GM23338 (cell line): ENCODE data around the gene CHP1. TPM values are rescaled to one million over a fixed set of nuclear protein-coding genes. Genes with fewer than 3 reads are reported as not detected.
A peak's percentile ranks its signal among the peaks of the same experiment; 100 is the strongest.

Experiments
- ATAC-seq: fragments of 200-7000 bp; cut with Tn5 transposase; 3 replicates; pipeline ENCODE4 v1.9.1; 2020
- DNase-seq: peaks from one replicate; pipeline ENCODE4 v3.0.0-alpha.2; 2015; ENCODE audit warnings: low spot score
- H2AFZ ChIP-seq: fragments of 200-600 bp; sonication (generic); 2 replicates; pipeline ENCODE4 v1.8.0; 2016; ENCODE audit warnings: antibody characterized with exemption, mild to moderate bottlenecking, moderate library complexity
- H3F3A ChIP-seq: fragments of 200-600 bp; sonication (generic); replicated peaks from 2 replicates; pipeline ENCODE4 v1.8.0; 2017; ENCODE audit warnings: antibody characterized with exemption, mixed run types, low read depth
- H3K27ac ChIP-seq: fragments of 200-600 bp; sonication (generic); 2 replicates; pipeline ENCODE4 v1.6.1; 2016; ENCODE audit warnings: low read depth
- H3K27me3 ChIP-seq: fragments of 200-600 bp; sonication (generic); 2 replicates; pipeline ENCODE4 v1.8.0; 2016; ENCODE audit warnings: mild to moderate bottlenecking, mixed run types, moderate library complexity; ENCODE audit not compliant: insufficient read depth
- H3K36me3 ChIP-seq: fragments of 200-600 bp; sonication (generic); 2 replicates; pipeline ENCODE4 v1.8.0; 2016; ENCODE audit warnings: mild to moderate bottlenecking; ENCODE audit not compliant: insufficient read depth
- H3K4me1 ChIP-seq: fragments of 200-600 bp; sonication (generic); 2 replicates; pipeline ENCODE4 v1.8.0; 2016; ENCODE audit warnings: mild to moderate bottlenecking, moderate library complexity; ENCODE audit not compliant: insufficient read depth
- H3K4me2 ChIP-seq: fragments of 200-600 bp; sonication (generic); 2 replicates; pipeline ENCODE4 v1.7.1; 2017; ENCODE audit warnings: mixed run types
- H3K4me3 ChIP-seq: fragments of 200-600 bp; sonication (generic); 2 replicates; pipeline ENCODE4 v1.6.1; 2016; ENCODE audit warnings: mixed run types
- H3K79me2 ChIP-seq: fragments of 200-600 bp; sonication (generic); replicated peaks from 2 replicates; pipeline ENCODE4 v1.8.0; 2017; ENCODE audit warnings: mild to moderate bottlenecking; ENCODE audit not compliant: insufficient read depth
- H3K9me2 ChIP-seq: fragments of 200-600 bp; sonication (generic); 2 replicates; pipeline ENCODE4 v1.8.0; 2017; ENCODE audit not compliant: insufficient read depth
- H4K20me1 ChIP-seq: fragments of 200-600 bp; sonication (generic); replicated peaks from 2 replicates; pipeline ENCODE4 v1.8.0; 2017; ENCODE audit warnings: mild to moderate bottlenecking; ENCODE audit not compliant: insufficient read depth
- H3K27ac Mint-ChIP-seq: 2 replicates; pipeline ENCODE4 v1.8.0; 2020; ENCODE audit warnings: inconsistent platforms, mild to moderate bottlenecking, moderate library complexity, mixed read lengths
- H3K27me3 Mint-ChIP-seq: 3 replicates; pipeline ENCODE4 v1.8.0; 2022; ENCODE audit warnings: low read depth, mild to moderate bottlenecking, moderate library complexity, mixed read lengths, inconsistent platforms; ENCODE audit not compliant: insufficient read depth, poor library complexity
- H3K36me3 Mint-ChIP-seq: 3 replicates; pipeline ENCODE4 v1.8.0; 2021; ENCODE audit warnings: low read depth, mild to moderate bottlenecking, inconsistent platforms, moderate library complexity, mixed read lengths
- H3K4me1 Mint-ChIP-seq: 3 replicates; pipeline ENCODE4 v1.8.0; 2020; ENCODE audit warnings: mild to moderate bottlenecking, inconsistent platforms, mixed read lengths
- H3K4me3 Mint-ChIP-seq: 3 replicates; pipeline ENCODE4 v1.8.0; 2021; ENCODE audit warnings: moderate library complexity, mild to moderate bottlenecking, inconsistent platforms, mixed read lengths
- H3K9me3 Mint-ChIP-seq: 3 replicates; pipeline ENCODE4 v1.8.0; 2020; ENCODE audit warnings: moderate library complexity, mild to moderate bottlenecking, inconsistent platforms, mixed read lengths
- CREB1 ChIP-seq: fragments of 250-450 bp; sonication (Bioruptor Pico); IDR thresholded peaks from 2 replicates; pipeline ENCODE4 v1.5.0; 2020; ENCODE audit warnings: low read depth, mild to moderate bottlenecking, moderate library complexity
- CTCF ChIP-seq, 2 experiments: fragments of 200-600 bp in 1 of 2; sonication (generic) in 1 of 2; conservative IDR thresholded peaks; 2 replicates each; pipeline versions ENCODE4 v1.5.1 to v1.6.1; 2016 to 2017; ENCODE audit warnings: antibody characterized with exemption in 2 of 2, low read depth in 2 of 2, mild to moderate bottlenecking in 2 of 2, moderate library complexity in 1 of 2
- ETS1 ChIP-seq: IDR thresholded peaks from 2 replicates; pipeline ENCODE4 v1.6.1; 2016; ENCODE audit warnings: antibody characterized with exemption
- EZH2 ChIP-seq: fragments of 200-600 bp; sonication (generic); IDR thresholded peaks from one replicate; pipeline ENCODE4 v1.8.0; 2017; ENCODE audit warnings: antibody characterized with exemption, mild to moderate bottlenecking, low read depth; ENCODE audit not compliant: unreplicated experiment
- EZH2phosphoT487 ChIP-seq: fragments of 200-600 bp; sonication (generic); IDR thresholded peaks from one replicate; pipeline ENCODE4 v1.8.1; 2018; ENCODE audit warnings: antibody characterized with exemption; ENCODE audit not compliant: unreplicated experiment
- JUNB ChIP-seq: IDR thresholded peaks from one replicate; pipeline ENCODE4 v1.6.1; 2016; ENCODE audit warnings: antibody characterized with exemption; ENCODE audit not compliant: unreplicated experiment
- NANOG ChIP-seq: IDR thresholded peaks from 2 replicates; pipeline ENCODE4 v1.6.1; 2016; ENCODE audit warnings: antibody characterized with exemption, borderline replicate concordance
- POLR2AphosphoS5 ChIP-seq: IDR thresholded peaks from 2 replicates; pipeline ENCODE4 v1.6.1; 2016; ENCODE audit warnings: antibody characterized with exemption, low read depth
- REST ChIP-seq: IDR thresholded peaks from one replicate; pipeline ENCODE4 v1.6.1; 2018; ENCODE audit warnings: antibody characterized with exemption; ENCODE audit not compliant: unreplicated experiment
- STAT1 ChIP-seq: IDR thresholded peaks from one replicate; pipeline ENCODE4 v1.6.1; 2016; ENCODE audit warnings: antibody characterized with exemption; ENCODE audit not compliant: unreplicated experiment
- ZNF114 ChIP-seq: fragments of 250-450 bp; sonication (Bioruptor Pico); IDR thresholded peaks from 2 replicates; pipeline ENCODE4 v1.5.0; 2020; ENCODE audit warnings: mild to moderate bottlenecking, moderate library complexity
- ZNF331 ChIP-seq: fragments of 250-450 bp; sonication (Bioruptor Pico); IDR thresholded peaks from 2 replicates; pipeline ENCODE4 v1.5.0; 2020; ENCODE audit warnings: low read depth, mild to moderate bottlenecking, moderate library complexity
- ZNF462 ChIP-seq: fragments of 250-450 bp; sonication (Bioruptor Pico); IDR thresholded peaks from 2 replicates; pipeline ENCODE4 v1.5.0; 2020; ENCODE audit warnings: mild to moderate bottlenecking, moderate library complexity
- polyA plus RNA-seq: library from polyadenylated mRNA; unstranded; fragments of >200 nt; fragmentation: Nextera tagmentation; extraction: Ambion mirVana; gene quantifications from 2 replicates; pipeline ENCODE4 v1.2.1, GENCODE V29; 2016
- total RNA-seq: library from RNA; depleted of rRNA; stranded (reverse); fragments of >200 nt; shearing (Covaris generic); gene quantifications from 2 replicates; pipeline ENCODE4 v1.2.3, GENCODE V29; 2014

CHP1 gene
- total and polyA plus RNA-seq, 2 experiments from 2014 or later = 62.3 to 109 TPM

GRCh38 chr15:41301587-41301986 is 70.5 kb downstream of the CHP1 start:
- Histone ChIP-seq H3K4me2 (peak overlapping the region; percentile 25; the same call in 1 of the 2 replicates), H3K9me2 (no peaks in the 10 kb centered on the region), H3K27ac (peak overlapping the region; percentile 80), H2AFZ (no peak overlapping the region), H4K20me1 (peaks cover 27% of the 10 kb centered on the region), H3K4me3 (no peak overlapping the region), H3K4me1 (peaks cover 45% of the 10 kb centered on the region), H3K27me3 (no peaks in the 10 kb centered on the region), H3K36me3 (peaks cover 16% of the 10 kb centered on the region), H3F3A (0 out of 2 replicates have a peak, but pooled peaks cover 11% of the 10 kb centered on the region), H3K79me2 (peaks cover 3% of the 10 kb centered on the region; the same call in 1 of the 2 replicates)
- Mint-ChIP-seq H3K4me3 (no peak overlapping the region), H3K36me3 (peaks cover 34% of the 10 kb centered on the region), H3K9me3 (no peaks in the 10 kb centered on the region), H3K27ac (peak overlapping the region; percentile 17; the same call in 1 of the 2 replicates), H3K27me3 (no peaks in the 10 kb centered on the region), H3K4me1 (peaks cover 47% of the 10 kb centered on the region)
- DNase-seq (no peak), ATAC-seq (no peak)
- TF ChIP-seq EZH2phosphoT487 = no peak
- TF ChIP-seq CREB1 (CRISPR knock-in tag) = no peak
- TF ChIP-seq ZNF462 (CRISPR knock-in tag) = no peak
- no peak for TF ChIP-seq ZNF114 (CRISPR knock-in tag)
- TF ChIP-seq ZNF331 (CRISPR knock-in tag) = no peak
- TF ChIP-seq CTCF (conservative IDR thresholded peaks at IDR 0.05; ENCODE audit: low read depth in 2 of 2) = no peak
- TF ChIP-seq POLR2AphosphoS5 = no peak
- no peak for TF ChIP-seq NANOG
- no peak for TF ChIP-seq ETS1
- TF ChIP-seq EZH2 = no peak
- no peak for TF ChIP-seq REST
- no peak for TF ChIP-seq STAT1
- TF ChIP-seq JUNB = no peak
